HCT116 (cell line): Measurements from ENCODE around the gene KCNC1. TPM values are rescaled to one million over a fixed set of nuclear protein-coding genes. Genes with fewer than 3 reads are reported as not detected.

Source experiments
- ATAC-seq: fragments of 200-7000 bp; cut with Tn5 transposase; 2 replicates; pipeline ENCODE4 v1.9.1; 2020; ENCODE audit warnings: mild to moderate bottlenecking, moderate library complexity
- BruUV-seq: library from RNA; stranded (reverse); fragments of 400-500 nt; replicated peaks from 2 replicates; lab custom pipeline; 2021; lab: Mats Ljungman, UMichigan
- CTCF ChIA-PET: fragments of 300-600 bp; sonication (Branson Sonifier 250); formaldehyde crosslinking; loops from one replicate; lab custom pipeline; 2021; ENCODE audit warnings: antibody characterized with exemption; lab: Charles Lee
- POLR2A ChIA-PET: fragments of 300-600, 350-600 bp; sonication (Branson Sonifier 250); formaldehyde crosslinking; loops from one replicate; lab custom pipeline; 2021; ENCODE audit warnings: antibody characterized with exemption; lab: Charles Lee
- RAD21 ChIA-PET, 2 experiments: fragments of 300-600 bp; sonication (Branson Sonifier 250); formaldehyde crosslinking; loops; one replicate each; lab custom pipeline; 2023; ENCODE audit warnings: low total read pairs in 2 of 2; ENCODE audit not compliant: uncharacterized antibody in 2 of 2, unreplicated experiment in 2 of 2, low non-redundant PET in 1 of 2; lab: Charles Lee
- DNase-seq: peaks from one replicate; pipeline ENCODE4 v3.0.0-alpha.2; 2010; ENCODE audit warnings: low read depth, low spot score
- H2AFZ ChIP-seq: fragments of 200-600 bp; shearing (Covaris generic), sonication (generic); 2 replicates; pipeline ENCODE4 v1.6.1; 2017; ENCODE audit warnings: low read depth, mixed run types, mixed read lengths, antibody characterized with exemption, low read length; ENCODE audit not compliant: poor library complexity, severe bottlenecking
- H3K27ac ChIP-seq: 2 replicates; pipeline ENCODE4 v1.5.1; 2012; ENCODE audit warnings: low read depth, low read length
- H3K27me3 ChIP-seq: fragments of 200-600 bp; sonication (generic); 2 replicates; pipeline ENCODE4 v1.6.1; 2016; ENCODE audit warnings: mixed run types, low read length, mixed read lengths; ENCODE audit not compliant: insufficient read depth
- H3K36me3 ChIP-seq, 2 experiments: fragments of 200-500 bp in 1 of 2; fragments of 200-600 bp in 1 of 2; sonication (Bioruptor generic) in 1 of 2; sonication (generic) in 1 of 2; 2 replicates each; pipeline versions ENCODE4 v1.5.1 to v1.6.1; 2014 to 2016; ENCODE audit warnings: low read length in 2 of 2, inconsistent platforms in 1 of 2, mixed read lengths in 1 of 2, mixed run types in 1 of 2; ENCODE audit not compliant: insufficient read depth in 2 of 2, control insufficient read depth in 1 of 2
- H3K4me1 ChIP-seq, 2 experiments: fragments of 200-600 bp in 1 of 2; sonication (generic) in 1 of 2; 2 replicates each; pipeline versions ENCODE4 v1.5.1 to v1.6.1; 2012 to 2017; ENCODE audit warnings: low read length in 2 of 2, inconsistent platforms in 1 of 2, mild to moderate bottlenecking in 1 of 2, mixed read lengths in 1 of 2, mixed run types in 1 of 2, moderate library complexity in 1 of 2; ENCODE audit not compliant: insufficient read depth in 2 of 2, control insufficient read depth in 1 of 2
- H3K4me2 ChIP-seq: fragments of 200-600 bp; sonication (generic); 2 replicates; pipeline ENCODE4 v1.6.1; 2017; ENCODE audit warnings: mixed run types, low read length, mixed read lengths
- H3K4me3 ChIP-seq, 2 experiments: fragments of 200-600 bp in 1 of 2; sonication (generic) in 1 of 2; replicated peaks in 1 of 2; 2 replicates each; pipeline ENCODE4 v1.5.1; 2011 to 2016; ENCODE audit warnings: low read length in 2 of 2, control low read depth in 1 of 2, low read depth in 1 of 2, mild to moderate bottlenecking in 1 of 2, mixed read lengths in 1 of 2, mixed run types in 1 of 2
- H3K79me2 ChIP-seq: fragments of 200-600 bp; sonication (generic); 2 replicates; pipeline ENCODE4 v1.6.1; 2017; ENCODE audit warnings: mild to moderate bottlenecking, mixed run types, low read length, moderate library complexity, mixed read lengths; ENCODE audit not compliant: insufficient read depth
- H3K9ac ChIP-seq: fragments of 200-600 bp; sonication (generic); 2 replicates; pipeline ENCODE4 v1.6.1; 2016; ENCODE audit warnings: low read length, mixed read lengths
- H3K9me2 ChIP-seq: fragments of 200-600 bp; sonication (generic), shearing (Covaris generic); 2 replicates; pipeline ENCODE4 v1.6.1; 2017; ENCODE audit warnings: mixed run types, mild to moderate bottlenecking, moderate library complexity; ENCODE audit not compliant: insufficient read depth
- H3K9me3 ChIP-seq, 2 experiments: fragments of 200-500 bp in 1 of 2; fragments of 200-600 bp in 1 of 2; sonication (Bioruptor generic) in 1 of 2; sonication (generic) in 1 of 2; 2 replicates each; pipeline ENCODE4 v1.6.1; 2014 to 2017; ENCODE audit warnings: low read length in 2 of 2, mixed read lengths in 2 of 2, inconsistent platforms in 1 of 2, low read depth in 1 of 2, mild to moderate bottlenecking in 1 of 2, mixed run types in 1 of 2, moderate library complexity in 1 of 2; ENCODE audit not compliant: control insufficient read depth in 1 of 2, insufficient read depth in 1 of 2
- H4K20me1 ChIP-seq: fragments of 200-600 bp; sonication (generic), shearing (Covaris generic); 2 replicates; pipeline ENCODE4 v1.6.1; 2017; ENCODE audit warnings: mixed run types, mild to moderate bottlenecking, moderate library complexity; ENCODE audit not compliant: insufficient read depth
- EGR1 ChIP-seq: IDR thresholded peaks from 2 replicates; pipeline ENCODE4 v1.6.1; 2012; ENCODE audit warnings: low read depth
- EZH2phosphoT487 ChIP-seq: fragments of 200-600 bp; IDR thresholded peaks from 2 replicates; pipeline ENCODE4 v1.6.1; 2018; ENCODE audit warnings: antibody characterized with exemption, borderline replicate concordance
- SIN3A ChIP-seq: IDR thresholded peaks from 2 replicates; pipeline ENCODE4 v1.6.1; 2012; ENCODE audit warnings: low read depth
- ZNF274 ChIP-seq: fragments of 200-500 bp; sonication (Bioruptor generic); IDR thresholded peaks from 2 replicates; pipeline ENCODE4 v1.6.1; 2014; ENCODE audit warnings: mild to moderate bottlenecking, low read depth, low read length, inconsistent platforms
- intact Hi-C: fragments of 100-400 bp; cut with micrococcal nuclease; formaldehyde crosslinking; loops from 2 replicates; pipeline ENCODE4 v1.10.0; 2022
- total RNA-seq: library from RNA; stranded (reverse); gene quantifications from one replicate; pipeline ENCODE4 v1.2.1, GENCODE V29; 2021; ENCODE audit not compliant: unreplicated experiment
- TF ChIP-seq, protein P1 (sequence below): IDR thresholded peaks from 2 replicates; pipeline ENCODE4 v1.6.1; 2012
- TF ChIP-seq, protein P2 (sequence below): IDR thresholded peaks from 2 replicates; pipeline ENCODE4 v1.6.1; 2011; ENCODE audit warnings: mild to moderate bottlenecking, low read length, moderate library complexity; ENCODE audit not compliant: insufficient replicate concordance; ENCODE audit errors: extremely low read depth

Gene KCNC1
- total RNA-seq, 1 experiment from 2014 or later, result 0.12 TPM

DNA sequence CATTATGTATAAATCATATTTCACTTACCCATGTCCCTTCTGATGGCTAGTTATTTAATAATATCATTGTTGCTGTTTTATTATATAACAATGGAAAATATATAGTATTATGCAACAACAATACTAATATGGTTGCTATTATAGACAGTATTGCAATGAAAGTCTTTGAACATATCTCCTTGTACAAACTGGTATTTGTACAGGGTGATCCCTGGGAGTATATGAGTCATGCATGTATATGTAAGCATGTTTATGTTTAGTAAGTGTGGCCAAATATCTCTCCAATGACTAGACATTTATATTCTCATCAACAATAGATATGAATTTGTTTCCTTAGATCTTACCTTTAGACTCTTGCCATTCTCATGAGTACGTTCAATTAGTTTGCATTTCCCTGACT, 55.9 kb downstream of the KCNC1 start:
- H3K4me1 ChIP-seq, result peaks cover 8 to 28% of the 10 kb centered on the region in 2 experiments
- POLR2A ChIA-PET, result no interaction called here
- H3K9me2 ChIP-seq, result no peaks in the 10 kb centered on the region
- no TSS peak for BruUV-seq
- no peaks in the 10 kb centered on the region for H3K9me3 ChIP-seq
- no peaks in the 10 kb centered on the region for H3K36me3 ChIP-seq
- TF ChIP-seq, protein P1, sequence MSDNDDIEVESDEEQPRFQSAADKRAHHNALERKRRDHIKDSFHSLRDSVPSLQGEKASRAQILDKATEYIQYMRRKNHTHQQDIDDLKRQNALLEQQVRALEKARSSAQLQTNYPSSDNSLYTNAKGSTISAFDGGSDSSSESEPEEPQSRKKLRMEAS, result no peak
- TF ChIP-seq EZH2phosphoT487 (no peak), SIN3A (no peak), EGR1 (no peak)
- TF ChIP-seq, all 23 proteins: peak for 0
- Histone ChIP-seq H2AFZ (no peak overlapping the region), H3K79me2 (no peaks in the 10 kb centered on the region), H3K4me3 (no peak overlapping the region), H3K9ac (no peak overlapping the region), H3K27me3 (no peaks in the 10 kb centered on the region), H3K27ac (no peak overlapping the region), H4K20me1 (no peaks in the 10 kb centered on the region), H3K4me2 (no peak overlapping the region)
- CTCF ChIA-PET, result no interaction called here
- intact Hi-C loops, result no loop called here
- RAD21 ChIA-PET, result no interaction called here
- DNase-seq (no peak), ATAC-seq (no peak)

DNA sequence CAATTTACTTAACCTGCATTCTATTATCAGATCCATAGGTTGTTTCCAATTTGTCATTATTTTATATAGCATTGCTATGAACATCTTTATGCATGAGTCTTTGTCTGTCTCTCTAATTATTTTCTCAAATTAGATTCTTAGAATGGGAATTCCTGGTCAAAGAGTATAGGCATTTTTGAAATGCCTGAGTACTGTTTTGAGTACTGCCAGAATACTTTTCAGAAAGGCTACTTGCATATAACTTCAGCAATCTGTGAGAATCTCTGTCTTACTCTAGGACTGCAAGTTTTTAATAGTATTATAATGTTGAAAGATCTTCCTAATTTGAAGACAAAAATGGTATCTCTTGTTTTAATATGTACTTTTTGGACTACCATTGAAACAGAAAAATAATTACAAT, 56.6 kb downstream of the KCNC1 start:
- Histone ChIP-seq H3K9me2 (no peaks in the 10 kb centered on the region), H3K36me3 (no peaks in the 10 kb centered on the region), H2AFZ (no peak overlapping the region), H3K79me2 (no peaks in the 10 kb centered on the region), H3K9ac (no peak overlapping the region), H3K27me3 (no peaks in the 10 kb centered on the region), H3K27ac (no peak overlapping the region), H3K4me2 (no peak overlapping the region), H3K4me3 (no peak overlapping the region), H3K9me3 (no peaks in the 10 kb centered on the region), H3K4me1 (peaks cover 8 to 25% of the 10 kb centered on the region in 2 experiments), H4K20me1 (no peaks in the 10 kb centered on the region)
- BruUV-seq, result no TSS peak
- TF ChIP-seq ZNF274 (no peak), EGR1 (no peak)
- TF ChIP-seq, protein P1, result no peak
- TF ChIP-seq, protein P2, sequence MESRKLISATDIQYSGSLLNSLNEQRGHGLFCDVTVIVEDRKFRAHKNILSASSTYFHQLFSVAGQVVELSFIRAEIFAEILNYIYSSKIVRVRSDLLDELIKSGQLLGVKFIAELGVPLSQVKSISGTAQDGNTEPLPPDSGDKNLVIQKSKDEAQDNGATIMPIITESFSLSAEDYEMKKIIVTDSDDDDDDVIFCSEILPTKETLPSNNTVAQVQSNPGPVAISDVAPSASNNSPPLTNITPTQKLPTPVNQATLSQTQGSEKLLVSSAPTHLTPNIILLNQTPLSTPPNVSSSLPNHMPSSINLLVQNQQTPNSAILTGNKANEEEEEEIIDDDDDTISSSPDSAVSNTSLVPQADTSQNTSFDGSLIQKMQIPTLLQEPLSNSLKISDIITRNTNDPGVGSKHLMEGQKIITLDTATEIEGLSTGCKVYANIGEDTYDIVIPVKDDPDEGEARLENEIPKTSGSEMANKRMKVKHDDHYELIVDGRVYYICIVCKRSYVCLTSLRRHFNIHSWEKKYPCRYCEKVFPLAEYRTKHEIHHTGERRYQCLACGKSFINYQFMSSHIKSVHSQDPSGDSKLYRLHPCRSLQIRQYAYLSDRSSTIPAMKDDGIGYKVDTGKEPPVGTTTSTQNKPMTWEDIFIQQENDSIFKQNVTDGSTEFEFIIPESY, result no peak
- DNase-seq (no peak), ATAC-seq (no peak)
- intact Hi-C loops, result no loop called here
- CTCF ChIA-PET, result no interaction called here
- RAD21 ChIA-PET, result no interaction called here
- POLR2A ChIA-PET, result no interaction called here
